ENCODE results near the gene TGM4.

Gene TGM4

GRCh38 chr3:44883213-44883955, 9.0 kb downstream of the TGM4 start:
- no peak for DNase-seq

GRCh38 chr3:44883999-44884431, 9.6 kb downstream of the TGM4 start:
- DNase-seq: no peak

- DNase-seq: no peak
Observed at GRCh38 chr3:44885618-44886017, 11.2 kb downstream of the TGM4 start.

DNA sequence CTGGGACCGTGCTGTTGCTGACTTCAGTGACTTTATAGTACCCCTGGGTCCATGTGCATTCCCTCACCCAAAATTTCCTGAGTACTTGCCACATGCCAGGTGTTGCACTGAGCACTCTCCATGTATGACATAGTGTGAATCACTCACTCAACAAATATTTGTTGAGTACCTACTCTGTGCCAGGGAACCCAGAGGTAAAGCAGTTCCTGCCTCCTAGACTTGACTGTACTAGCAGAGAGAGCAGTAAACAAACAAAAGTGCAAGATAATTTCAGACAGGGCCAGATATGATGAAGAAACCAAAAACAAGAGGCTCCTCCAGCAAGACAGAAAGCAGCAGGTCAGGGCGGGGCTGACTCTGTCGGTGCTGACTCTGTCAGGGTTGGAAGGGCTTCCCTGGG, 12.2 kb downstream of the TGM4 start:
- no peak for DNase-seq

DNA sequence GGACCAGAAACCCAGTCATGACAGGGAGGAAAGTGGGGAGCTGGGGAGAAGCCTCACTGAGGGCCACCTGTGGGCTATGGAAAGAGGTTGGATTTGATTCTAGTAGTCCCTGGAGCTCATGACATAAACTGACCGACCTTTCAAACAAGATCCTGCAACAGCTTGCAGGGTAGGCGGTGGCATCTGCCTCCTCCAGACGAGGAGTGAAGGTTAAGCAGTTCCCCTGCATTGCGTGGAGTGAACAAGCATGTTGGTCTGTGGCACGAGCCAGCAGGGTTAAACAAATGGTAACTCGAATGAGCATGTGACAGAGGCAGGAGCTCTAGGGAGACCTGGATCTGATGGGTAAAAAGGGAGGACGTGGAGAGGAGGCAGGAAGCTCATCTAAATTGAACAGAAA, 12.7 kb downstream of the TGM4 start:
- no peak for DNase-seq

- DNase-seq: no peak
Observed at GRCh38 chr3:44890258-44890657, 15.8 kb downstream of the TGM4 start.

DNA sequence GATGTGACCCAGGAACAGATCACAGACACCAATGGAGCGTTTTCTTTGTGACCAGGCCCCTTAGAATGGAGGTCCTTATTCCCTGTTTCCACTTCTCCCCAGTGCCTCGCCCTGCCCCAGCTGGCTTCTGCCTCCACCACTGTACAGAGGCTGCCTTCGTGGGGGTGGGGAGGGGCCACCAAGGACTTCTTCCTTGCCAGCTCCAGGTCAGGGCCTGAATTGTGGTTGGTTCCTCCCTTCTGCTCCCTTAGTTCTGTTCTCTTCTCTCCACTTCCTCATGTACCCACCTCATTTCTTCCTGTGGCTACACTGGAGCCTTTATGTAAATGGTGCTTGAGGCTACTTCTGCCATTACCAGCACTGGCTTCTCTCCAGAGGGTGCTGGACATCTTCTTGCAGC, 16.4 kb downstream of the TGM4 start:
- DNase-seq: no peak

- no peak for DNase-seq
Observed at GRCh38 chr3:44892689-44893088, 18.3 kb downstream of the TGM4 start.

GRCh38 chr3:44893097-44893496, 18.7 kb downstream of the TGM4 start:
- DNase-seq: no peak

- DNase-seq: no peak
Observed at GRCh38 chr3:44894485-44894884, 20.1 kb downstream of the TGM4 start.

- DNase-seq: no peak
Observed at GRCh38 chr3:44896440-44896839, 22.0 kb downstream of the TGM4 start.

DNA sequence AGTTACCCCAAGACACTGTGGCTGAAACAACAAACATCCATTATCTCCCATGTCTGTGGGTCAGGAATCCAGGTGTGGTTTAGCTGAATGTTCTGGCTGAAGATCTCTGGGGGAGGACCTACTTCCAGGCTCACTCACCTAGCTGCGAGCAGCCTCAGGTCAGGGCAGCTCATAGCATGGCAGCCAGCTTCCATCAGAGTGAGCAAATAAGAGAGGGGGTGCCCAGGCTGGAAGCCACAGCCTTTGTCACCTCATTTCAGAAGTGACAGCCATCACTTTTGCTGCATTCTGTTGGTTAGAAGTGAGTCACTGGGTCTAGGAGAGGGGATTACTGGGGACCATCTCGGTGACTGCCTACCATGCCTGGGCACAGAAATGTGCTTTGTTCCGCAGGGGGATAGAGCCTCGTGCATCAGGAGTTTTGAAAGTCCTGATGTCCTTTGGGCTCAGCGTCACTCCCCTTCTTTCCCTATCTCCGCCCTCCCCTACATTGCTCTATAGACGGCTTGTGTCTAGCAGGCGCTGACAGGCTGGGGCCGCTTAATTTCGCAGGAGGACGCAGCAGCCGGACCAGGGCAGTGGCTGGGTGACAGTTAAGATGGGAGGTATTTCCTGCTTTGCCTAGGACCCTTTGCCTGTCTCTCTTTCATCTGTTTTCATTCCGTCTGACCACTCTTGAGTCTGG, 25.4 kb downstream of the TGM4 start:
- no peak for DNase-seq

GRCh38 chr3:44902628-44903027, 28.2 kb downstream of the TGM4 start:
- DNase-seq: no peak

DNA sequence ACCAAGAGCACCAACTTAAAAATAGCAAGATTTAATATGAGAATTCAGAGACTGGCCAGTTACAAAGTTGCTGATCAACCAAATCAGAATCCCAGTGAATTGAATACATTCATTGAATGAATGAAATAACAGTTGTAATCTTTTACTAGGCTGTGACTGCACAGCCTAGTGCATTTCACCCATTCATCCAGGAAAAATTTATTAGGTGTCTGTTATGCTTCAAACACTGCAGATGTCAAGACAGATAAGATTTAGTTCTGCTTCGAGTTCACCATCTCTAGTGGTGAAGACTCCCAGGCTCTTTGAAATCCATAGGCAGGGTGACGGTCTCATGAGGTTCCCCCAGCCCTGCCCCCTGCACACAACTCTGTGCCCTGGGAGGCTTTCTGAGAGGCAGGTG, 28.9 kb downstream of the TGM4 start:
- no peak for DNase-seq

DNA sequence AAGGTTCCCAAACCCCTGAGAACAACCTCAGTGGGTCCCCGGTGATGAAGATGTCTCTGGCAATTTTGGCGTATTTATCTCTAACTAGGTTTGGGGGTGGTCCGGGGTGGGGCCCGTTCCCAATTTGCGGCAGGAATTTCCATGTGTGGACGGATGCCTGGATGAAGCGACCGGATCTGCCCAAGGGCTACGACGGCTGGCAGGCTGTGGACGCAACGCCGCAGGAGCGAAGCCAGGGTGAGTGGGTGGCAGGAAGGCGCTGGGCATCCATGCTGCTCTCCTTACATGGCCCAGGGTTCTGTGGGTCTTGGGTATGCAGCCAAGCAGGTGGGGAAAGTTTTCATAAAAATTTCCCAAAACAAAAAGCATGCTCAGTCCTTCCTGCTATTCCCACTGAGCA, 29.3 kb downstream of the TGM4 start:
- DNase-seq: no peak

GRCh38 chr3:44905446-44906157, 31.2 kb downstream of the TGM4 start:
- DNase-seq: no peak

GRCh38 chr3:44906997-44907396, 32.6 kb downstream of the TGM4 start:
- DNase-seq: no peak

- no peak for DNase-seq
Observed at GRCh38 chr3:44907612-44908011, 33.2 kb downstream of the TGM4 start.

GRCh38 chr3:44909063-44909462, 34.7 kb downstream of the TGM4 start:
- DNase-seq: no peak

- DNase-seq: no peak
Observed at GRCh38 chr3:44910693-44911092, 36.3 kb downstream of the TGM4 start.

GRCh38 chr3:44913868-44914468, 39.6 kb downstream of the TGM4 start:
- DNase-seq: peak; percentile 55

- no peak for DNase-seq
Observed at GRCh38 chr3:44914936-44915335, 40.5 kb downstream of the TGM4 start.

DNA sequence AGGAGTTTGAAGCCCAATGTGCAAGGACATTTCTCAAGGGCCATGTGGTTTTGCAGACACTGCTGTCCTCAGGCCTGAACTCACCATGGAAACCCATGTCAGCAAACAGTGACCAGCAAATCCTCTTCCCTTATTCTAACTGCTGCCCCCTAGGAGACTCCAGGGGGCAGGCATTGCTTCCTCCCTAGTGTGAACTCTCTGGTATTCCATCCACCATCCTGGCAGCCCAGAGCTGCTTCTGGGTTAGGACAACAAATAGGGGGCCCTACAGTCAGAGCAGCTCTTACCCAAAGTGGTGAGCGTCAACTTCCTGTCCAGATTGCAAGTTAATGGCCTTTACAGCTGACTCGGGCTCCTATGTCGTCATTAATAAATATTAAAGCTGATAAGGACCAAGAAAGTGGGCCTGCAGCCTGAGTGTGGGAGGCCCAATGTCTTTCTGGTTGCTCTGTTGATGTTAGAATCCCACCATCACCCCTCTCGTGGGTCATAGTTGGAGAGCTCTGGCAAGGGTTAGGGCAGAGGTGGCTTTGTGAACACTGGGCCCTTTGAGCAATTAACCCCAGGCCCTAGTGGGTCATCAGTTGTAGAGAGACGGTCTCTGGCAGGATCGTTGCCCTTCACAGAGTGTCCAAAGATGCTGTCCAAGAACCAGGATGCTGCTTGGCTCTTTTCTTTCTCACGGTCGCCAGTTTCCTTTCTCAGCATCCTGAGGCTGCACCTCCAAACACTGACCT, 41.5 kb downstream of the TGM4 start:
- DNase-seq: no peak
